GM21576 (cell line): Measurements from ENCODE around the gene ATG5.

Experiments
- ATAC-seq: cut with Tn5 transposase; IDR thresholded peaks from one replicate; pipeline ENCODE4 v1.9.1; 2021; ENCODE audit warnings: mild to moderate bottlenecking, moderate library complexity; ENCODE audit not compliant: unreplicated experiment

The ATG5 gene

DNA sequence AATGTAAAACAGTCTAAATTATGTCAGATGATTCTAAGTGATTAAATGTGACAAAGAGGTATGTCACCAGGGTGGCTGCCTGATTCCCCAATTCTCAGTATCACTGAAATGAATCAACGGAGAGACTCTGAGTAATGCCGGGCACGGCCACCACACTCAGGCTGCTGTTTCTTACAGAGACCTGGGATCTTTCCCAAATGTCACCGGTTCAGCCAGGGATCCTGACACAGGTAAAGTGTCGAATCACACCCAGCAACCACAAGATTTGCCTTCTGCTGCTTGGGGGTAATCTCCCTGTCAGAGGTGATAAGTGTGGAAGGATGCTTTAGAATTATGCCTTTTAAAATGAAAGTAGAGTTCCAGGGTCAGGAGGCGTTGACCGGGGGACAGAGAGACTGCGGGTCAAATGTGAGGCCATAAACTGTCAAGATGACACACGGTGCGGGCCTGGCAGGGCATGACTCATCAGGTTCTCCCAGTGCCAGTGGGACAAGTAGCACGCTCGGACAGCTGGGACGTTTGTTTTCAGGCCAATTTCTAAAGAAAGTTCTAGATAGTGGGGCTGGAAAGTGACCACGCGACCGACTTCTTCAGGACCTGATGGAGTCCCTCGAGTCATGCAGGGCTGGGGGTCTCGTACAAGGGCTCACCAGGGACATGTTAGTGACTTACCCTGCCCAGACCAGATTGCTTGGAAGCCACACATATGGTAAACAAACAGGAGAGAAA lies 190.5 kb downstream of the ATG5 start:
- ATAC-seq: no peak
